NCI-H510A (cell line): ENCODE data around the gene SMO.

ENCODE experiments used
- DNase-seq: peaks from one replicate; lab custom pipeline; 2025; lab: John Stamatoyannopoulos, UW

SMO gene

DNA sequence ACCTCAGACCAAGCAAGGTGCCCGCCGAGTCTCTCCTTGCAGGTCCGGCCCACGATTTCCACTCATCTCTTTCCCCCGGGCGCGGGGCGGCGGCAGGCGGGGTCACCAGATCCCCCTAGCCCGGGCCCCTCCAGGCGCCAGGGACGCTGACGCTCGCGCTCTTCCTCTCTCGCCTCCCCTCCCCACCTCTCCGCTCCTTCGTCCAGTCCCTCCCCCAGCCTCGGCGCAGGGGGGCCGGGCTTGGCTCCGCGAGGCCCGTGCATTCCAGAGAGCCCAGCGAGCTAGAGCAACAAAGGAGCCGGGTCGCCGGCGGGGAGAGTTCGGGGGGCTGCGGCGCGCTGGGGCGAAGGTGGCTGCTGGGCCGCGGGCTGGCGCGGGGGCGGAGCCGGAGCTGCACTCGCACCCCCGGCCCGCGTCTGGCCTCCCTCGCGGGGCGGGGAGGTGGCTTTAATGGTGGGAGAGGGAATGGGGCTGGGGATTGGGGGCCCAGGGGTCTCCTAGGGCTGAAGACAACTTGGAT lies at the start of gene SMO:
SMO (plus strand) TSS at position 262 of the 520 bp plus-strand sequence. CDS start 519 bp downstream, outside the sequence.
- peak; percentile 26 for DNase-seq

DNA sequence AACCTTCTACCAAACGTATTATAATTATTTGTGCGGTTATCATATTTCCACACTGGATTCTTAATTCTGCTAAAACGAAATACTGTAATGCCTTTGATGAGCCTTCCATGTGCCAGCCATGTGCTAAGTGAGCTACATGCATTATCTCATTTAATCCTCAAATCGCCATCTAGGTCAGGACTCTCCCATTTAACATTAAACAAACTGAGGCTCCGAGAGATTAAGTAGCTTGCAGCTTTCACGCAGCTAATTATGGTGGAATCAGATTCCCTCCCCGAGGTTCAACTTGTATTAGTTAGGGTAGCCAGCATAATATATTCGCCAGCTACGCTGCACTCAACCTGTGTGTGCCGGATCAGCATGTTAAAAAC lies 44.7 kb upstream of the SMO start:
- no peak for DNase-seq

DNA sequence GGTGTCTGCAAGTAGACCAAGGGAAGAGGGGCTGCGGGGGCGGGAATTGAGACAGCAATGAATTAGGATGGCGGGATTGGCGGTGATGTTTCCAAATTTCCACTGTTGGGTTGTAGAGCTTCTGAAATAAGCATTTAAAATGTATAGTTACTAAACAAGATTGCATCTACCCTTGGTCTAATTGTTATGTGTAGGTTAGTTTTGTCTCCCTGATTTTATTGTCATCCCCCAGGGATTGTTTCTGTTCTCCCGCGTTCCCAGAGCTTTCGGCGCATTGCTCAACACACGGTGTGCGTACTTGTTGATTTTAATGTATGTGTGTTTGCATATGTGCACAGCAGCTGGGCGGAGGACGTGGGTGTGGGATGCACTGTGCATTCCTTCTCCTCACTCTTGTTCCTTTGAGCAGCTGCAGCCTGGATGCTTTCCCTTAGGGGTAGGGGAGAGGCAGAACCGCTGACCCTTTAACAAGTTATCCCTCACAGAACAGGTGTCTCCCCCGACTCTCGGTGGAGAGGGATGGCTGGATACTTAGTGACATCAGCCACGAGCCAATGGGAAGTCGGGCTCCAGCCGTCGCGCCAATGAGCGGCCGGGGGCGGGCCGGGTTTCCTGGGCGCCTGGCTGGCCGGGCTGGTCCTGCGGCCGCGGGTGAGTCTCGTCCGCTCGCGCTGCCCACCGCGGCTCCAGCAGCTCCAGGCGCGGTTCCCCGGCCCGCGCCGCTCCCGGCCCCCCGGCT lies 44.2 kb upstream of the SMO start, which contains the start of gene TSPAN33:
TSPAN33 (plus strand) TSS at position 613 of the 739 bp plus-strand sequence. CDS start 274 bp downstream, outside the sequence.
- DNase-seq: peak; percentile 66

DNA sequence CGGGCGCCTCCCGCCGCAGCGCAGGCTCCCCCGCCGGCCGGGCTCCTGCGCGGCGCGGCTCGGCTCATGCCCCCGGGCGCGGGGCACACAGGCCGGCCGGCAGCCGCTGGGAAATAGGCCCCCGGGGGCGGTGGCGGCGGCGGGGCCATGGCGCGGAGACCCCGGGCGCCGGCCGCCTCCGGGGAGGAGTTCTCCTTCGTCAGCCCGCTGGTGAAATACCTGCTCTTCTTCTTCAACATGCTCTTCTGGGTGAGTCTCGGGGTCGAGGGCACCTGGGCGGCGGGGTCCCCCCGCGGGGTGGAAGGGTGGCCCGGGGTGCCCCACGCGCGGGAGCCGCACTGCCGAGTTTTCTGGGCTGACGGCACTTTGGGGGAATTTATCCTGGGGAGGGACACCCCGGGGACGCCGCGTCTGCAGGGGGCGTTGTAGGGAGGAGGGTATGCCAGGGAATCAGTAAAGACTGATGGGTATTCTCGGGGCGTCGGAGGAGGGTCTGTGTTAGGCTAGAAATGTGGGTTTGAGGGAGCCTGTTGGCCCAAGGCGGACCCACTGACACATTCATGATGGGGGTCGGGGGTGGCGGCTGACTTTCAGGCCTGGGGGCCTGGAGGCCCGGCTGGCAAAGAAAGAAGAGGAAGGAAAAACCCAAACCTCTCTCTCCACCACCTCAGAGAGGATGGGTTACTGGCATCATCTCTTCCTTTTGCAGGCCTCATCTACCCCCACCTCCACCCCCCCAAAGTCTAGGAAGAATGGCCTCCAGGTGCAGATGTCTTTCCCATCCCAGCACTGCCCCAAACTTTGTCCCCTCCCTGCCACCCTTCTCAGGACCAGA lies 43.4 kb upstream of the SMO start:
- no peak for DNase-seq

DNA sequence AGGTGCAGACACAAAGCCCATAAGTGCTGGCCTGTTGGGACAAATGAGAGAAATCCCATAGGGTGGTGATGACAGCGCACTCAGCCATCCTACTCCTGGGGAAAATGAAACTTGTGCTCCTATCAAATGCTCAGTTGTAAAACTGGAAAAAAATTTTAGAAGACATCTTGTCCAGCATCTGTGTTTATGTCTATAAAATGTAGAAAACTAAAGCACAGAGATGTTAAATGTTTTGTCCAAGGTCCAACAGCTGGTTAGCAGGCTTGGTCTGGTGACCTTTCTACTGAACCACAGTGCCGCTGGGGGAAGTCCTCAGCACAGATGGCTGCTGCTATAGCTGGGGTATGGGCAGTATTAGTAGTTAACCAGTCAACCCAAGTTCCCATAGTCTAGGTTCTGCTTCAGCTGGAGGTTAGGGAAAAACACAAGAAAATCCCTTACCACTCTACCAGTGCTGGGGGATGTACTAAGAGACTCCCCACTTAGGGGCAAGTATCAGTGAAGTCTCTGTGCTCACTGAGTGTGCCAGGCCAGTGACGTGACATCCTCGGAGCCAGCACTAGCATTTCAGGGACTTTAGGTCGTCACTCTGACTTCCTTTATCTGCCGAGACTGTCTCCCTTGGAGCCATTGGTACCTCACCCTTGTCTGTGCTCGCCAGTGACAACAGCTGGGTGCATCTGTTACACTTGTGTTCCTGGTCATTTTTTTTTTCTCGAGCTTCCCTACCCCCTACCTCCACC lies 42.0 kb upstream of the SMO start:
- no peak for DNase-seq

DNA sequence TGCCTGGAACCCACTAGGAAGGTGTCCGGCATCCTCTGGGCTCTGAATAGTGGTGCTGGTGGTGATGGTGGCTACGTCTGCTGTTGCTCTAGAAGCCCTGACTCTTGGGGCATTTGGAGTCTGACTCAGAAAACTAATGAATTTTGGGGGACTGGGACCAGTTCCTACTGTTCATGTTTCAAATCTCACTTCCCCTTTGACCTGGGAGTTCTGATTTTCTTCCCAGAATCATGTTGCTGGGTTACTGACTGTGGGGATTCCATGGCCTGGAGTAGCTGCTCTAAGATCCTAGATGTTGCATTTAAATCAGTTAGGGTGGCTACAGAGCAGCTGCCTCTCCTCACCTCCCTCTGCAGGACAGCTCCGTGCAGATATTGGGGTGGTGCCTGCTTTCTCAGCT lies 40.7 kb upstream of the SMO start:
- no peak for DNase-seq

DNA sequence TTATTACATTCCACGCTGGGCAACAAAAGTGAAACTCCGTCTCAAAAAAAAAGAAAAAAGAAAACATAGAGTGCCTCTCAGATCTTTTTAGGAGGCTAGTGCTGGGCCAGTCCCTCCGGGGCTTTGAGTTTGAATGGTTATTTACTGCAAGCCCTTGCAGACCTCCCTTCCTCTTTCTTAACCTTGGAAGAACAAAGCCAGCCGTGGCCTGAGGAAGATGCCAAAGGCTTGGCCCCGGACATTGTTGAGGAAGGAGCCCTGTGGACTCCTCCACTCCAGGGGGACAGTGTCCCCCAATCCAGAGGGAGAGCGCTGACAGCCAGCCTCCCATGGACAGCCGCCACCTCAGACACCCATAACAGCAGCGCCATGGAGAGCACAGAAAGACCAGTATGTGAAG lies 38.9 kb upstream of the SMO start:
- no peak for DNase-seq

DNA sequence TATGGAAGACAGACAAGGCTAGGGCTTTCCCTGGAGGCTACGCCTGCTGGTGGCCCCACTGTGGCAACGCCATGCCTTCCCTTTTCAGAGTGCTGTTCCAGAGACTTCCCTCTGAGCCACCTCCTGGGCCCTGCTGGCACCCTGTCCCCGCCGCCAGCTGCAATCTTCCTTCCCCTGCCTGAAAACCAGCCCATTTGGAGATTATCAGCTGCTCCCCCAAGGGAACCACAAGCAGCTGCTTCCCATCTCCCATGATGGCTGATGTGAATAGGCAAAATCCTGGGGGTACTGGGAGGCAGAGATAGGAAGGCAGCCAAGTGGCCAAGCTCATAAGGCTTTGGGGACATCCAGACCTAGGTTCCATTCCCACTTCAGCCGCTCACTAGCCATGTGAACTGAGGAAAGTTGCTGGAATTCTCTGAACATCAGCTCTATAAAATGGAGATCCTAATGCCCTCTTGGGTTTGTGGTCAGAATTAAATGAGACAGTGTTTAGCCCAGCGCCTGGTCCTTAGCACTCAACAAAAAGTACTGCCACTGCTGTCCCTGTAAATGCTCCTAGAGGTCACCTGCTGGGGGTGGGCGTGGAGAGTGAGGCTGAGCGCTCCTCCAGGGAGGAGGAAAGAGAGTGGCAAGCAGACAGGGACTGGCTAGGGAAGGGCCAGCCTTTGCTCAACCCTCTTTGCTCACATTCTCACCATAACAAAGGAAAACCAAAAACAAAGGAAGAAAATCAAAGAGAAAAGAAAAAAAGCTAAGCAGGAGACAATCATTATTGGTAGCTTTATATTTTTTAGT lies 38.0 kb upstream of the SMO start:
- no peak for DNase-seq

DNA sequence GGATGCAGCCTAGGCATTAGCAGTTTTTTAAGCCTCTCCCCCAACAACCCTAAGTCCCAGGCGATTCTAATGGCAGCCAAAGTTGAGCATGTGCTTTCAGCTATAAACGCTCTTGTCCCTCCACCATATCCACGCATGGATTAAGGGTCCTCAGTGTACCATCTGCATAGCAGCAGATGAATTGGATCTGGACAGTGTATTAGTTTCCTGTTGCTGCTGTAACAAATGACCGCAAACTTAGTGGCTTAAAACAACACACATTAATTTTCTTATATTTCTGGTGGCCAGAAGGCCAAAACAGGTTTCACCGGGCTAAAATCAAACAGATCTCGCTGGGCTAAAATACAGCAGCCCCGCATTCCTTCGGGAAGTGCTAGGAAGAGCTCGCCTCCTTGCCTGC lies 30.8 kb upstream of the SMO start:
- no peak for DNase-seq

DNA sequence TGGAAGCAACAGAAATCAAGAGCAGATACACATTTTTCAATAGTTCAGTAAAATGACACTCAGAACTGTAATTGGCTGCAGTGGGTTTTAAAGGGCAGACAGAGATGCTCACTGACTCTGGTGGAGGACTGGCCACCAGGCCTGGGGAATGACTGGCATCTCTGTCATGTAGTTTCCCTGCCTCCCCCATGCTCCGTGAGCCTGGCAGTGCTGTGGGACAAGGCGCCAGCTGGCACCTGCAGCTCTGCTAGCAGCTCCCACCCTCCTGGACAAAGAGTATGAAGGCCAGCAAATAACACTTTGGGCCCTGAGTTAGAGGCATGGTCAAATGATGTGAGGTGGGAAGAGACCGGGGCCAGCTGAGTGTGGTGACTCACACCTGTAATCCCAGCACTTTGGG lies 28.9 kb upstream of the SMO start:
- DNase-seq: no peak

DNA sequence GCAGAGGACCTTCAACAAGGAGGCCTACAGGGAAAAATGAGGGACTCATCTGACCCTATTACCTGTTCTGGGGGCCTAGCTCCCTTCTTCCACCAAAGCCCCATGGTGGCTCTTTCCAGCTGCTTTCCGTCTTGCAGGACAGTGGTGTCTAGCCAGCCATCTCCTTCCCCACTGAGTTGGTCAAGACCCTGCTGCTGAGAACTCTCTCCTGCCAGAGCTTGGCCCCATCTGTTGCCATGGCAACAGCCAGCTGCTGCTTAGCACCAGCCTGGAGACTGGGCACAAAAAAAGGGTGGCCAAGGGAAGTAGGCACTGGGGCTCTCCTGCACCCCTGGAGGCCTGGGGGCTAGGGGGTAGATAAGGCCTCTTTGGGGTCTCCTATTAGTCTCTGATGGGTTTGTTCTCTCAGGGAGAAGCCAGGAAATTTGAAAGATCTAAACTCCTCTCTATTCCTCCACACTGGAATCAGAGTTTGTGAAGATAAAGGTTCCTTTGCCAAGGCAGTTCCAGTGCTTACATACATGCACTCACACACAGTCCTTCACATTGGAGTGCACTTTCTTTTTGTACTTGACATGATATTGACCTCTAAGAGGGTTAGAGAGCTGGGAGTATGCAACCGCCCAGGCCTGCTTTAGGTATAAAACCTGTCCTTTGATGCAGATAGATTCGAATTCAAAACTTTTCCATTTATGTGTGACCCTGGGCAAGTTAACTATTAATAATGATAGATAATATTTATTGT lies 28.1 kb upstream of the SMO start:
- DNase-seq: peak; percentile 12

DNA sequence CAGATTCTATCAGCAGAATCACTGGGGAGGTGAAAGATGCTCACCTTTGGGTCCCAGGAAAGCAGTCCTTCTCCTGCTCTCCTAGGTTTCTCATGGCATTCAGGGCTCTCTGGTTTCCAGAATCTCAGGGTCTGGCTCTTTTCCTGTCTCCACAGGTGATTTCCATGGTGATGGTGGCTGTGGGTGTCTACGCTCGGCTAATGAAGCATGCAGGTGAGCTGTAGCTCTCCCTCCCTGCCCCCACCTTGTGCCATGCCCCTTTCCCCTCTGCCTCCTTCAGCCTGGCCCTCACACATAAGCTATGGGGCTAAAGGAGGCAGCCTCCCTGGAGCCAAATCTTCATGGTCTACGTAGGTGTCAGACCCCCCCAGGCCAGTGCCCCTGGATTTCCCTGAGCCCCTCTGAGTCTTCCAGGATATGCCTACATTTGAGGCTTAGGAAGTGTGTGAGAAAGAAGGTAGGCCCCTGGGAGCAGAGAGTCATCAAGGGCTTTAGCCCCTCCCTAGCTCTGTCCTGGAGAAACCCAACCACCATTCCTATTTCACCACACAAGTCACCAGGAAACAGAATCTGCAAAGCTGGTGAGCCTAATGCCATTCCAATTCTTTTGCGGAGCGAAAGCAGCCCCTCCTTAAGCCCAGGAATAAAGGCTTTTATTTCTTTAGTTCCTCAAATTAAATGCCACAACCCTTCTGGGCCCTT lies 26.8 kb upstream of the SMO start:
- no peak for DNase-seq

DNA sequence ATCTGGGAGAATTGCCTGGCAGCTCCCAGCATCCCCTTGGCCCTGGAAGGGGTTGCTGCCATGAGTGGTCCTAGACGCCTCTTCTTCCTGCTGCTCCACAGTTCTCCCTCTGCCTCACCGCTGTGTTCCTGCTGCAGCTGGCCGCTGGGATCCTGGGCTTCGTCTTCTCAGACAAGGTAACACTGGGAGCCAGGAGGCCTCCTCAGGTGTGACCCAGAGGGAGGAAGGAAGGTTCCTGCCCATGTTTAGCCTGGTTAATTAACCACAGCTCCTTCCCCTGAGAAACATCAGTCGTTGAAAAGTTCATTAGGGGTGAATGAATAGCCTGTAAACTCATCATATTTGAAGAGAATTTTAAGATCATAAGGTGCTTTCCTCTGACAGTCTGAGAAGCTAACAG lies 25.7 kb upstream of the SMO start:
- no peak for DNase-seq

DNA sequence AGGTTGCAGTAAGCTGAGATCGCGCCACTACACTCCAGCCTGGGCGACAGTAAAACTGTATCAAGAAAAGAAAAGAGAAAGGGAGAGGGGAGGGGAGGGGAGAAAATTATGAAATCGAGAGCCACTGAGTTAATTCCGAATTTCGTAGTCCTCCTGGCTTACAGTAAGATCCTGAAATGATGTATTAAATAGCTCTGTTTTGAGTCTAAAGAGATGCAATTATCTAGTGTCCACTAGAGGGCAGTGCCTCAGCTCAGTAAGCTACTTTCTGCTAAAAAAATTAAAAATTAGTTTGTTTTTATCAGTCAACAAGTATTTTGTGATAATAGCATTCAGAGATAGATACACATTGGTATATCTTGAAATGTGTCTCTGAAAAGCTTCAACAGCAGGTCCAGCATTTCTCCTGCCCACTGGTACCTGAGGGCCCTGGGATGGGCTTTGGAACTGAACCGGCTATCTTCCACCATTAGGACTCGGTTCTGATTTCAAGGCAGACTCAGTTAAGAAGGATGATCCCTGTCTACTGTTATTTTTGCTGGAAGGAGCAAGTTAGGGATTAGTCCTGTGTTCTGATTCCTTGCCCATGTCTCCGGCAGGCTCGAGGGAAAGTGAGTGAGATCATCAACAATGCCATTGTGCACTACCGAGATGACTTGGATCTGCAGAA lies 24.4 kb upstream of the SMO start:
- no peak for DNase-seq

DNA sequence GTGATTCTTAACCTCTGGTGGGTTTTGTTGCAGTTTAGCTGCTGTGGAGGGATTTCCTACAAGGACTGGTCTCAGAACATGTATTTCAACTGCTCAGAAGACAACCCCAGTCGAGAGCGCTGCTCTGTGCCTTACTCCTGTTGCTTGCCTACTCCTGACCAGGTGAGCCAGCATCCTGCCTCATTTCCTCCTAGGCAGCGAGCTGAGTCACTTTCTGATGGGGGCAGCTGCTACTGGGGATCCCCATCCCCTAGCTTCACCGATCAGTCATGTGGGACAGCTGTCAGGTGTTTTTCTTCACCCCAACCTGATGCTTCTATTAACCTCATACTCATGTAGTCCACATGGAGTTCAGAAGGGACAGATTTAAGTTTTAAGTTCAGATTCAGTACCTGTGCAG lies 21.7 kb upstream of the SMO start:
- no peak for DNase-seq

DNA sequence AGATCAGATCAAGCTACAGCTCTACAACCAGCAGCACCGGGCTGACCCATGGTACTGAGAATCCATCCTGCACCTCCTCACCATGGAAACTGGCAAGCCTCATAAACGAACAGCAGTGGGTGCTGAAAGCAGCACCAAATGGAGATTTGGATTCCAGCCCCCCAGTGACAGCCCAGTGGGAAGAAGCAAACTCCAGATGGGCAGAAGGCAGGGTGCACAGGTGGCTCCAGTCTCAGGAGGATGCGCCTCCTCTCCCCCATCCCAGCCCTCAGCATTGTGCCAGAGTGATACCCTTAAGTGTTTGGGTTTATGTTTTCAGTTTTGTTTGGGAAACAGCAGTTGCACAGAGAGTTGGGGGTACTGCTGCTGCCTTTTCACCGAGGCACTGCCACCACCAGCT lies 20.6 kb upstream of the SMO start:
- DNase-seq: no peak

DNA sequence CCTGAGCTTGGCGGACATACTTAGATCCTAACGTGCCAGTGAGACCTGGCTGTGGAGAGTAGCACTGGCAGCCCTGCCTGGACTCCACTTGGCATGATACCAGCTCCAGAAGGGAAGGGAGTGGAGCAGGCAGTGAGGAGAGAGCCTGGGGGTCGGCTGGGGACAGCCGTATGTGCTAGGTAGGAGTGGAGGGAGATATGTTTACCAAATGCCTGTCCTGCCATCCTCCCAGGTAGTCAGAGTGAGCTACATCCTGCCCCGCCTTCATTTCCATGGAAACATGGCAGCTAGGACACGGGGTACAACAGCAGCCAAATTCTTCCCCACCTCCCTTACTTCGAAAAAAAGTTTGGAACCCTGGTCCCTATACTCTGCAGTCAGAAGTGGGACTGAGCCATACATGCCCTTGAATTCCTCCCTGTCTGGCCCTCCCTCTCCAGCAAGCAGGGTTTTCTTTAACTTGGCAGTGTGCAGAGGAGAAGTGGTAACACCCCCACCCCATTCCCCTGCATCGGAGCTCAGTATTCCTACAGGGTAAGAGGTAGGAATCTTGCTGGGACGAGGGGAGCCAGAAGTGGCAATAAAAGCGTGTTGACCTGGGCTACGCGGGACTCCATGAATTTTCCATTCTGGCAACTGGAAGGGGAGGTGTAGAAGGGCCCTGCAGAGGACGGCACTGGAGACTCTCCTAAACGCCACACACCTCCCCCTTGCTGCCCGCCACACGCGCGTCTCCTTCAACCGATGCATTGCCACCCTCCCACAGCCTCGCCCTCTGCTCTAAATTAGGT lies 20.0 kb upstream of the SMO start:
- no peak for DNase-seq

DNA sequence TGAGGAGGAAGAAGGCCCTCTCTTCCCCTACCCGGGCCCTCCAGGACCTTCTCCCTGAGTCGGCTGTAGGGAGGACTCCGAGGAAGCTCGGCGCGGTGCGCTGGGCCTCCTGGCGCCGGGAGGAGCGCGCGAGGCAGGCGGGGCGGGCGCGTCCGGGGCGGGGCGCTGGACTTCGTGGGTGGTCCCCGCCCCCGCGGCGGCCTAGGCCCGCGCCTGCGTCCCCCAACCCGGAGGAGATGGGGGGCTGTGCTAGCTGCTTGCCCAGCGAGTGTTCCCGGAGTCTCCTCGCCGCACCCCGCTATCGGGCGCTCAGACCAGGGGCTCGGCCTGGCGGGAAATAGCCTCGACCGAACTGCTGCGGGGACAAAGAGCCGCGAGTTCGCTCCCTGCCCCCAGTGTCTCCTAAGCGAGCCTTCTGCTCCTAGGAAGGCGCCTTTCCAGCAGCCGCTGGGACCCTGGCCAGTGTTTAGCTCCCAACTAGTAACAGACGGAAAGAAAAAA lies 19.2 kb upstream of the SMO start:
- DNase-seq: no peak
